Measurements from ENCODE around the gene THOC5.
"Not testable (repeated sequence)": the region's sequence is repeated elsewhere in the genome, so short reads cannot be mapped to it uniquely, and the experiment has no call there.

The THOC5 gene

DNA sequence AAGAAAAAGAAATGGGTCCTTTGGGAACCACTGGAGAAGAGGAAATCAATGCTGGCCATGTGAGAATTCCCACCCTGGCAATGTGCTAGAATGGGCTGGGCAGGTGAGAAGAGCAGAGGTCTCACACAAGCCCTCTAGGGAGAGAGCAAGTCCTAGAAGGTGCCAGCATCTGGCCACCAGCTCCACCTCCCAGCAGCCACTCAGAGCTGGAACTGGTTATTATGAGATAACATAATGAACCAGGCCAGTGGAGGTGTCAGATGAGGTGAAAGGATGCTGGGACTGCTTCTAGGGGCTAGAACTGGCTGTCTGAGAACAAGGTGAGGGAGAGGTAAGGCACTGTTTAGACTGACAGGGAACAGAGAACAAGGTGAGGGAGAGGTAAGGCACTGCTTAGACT is 44.3 kb downstream of the THOC5 start:
- in situ Hi-C loops (cut with HindIII; ENCODE audit: low pct_ligation_motif_present, low sequenced_read_pairs): no loop called here
- Histone ChIP-seq H3K36me3 (replicated peaks) (peaks cover 49% of the 10 kb centered on the region), H3K4me3 (ENCODE audit: low read depth, low read length) (no peak overlapping the region), H3K27ac (no peak overlapping the region), H3K27me3 (replicated peaks) (no peaks in the 10 kb centered on the region)
- DNase-seq: no peak
- TF ChIP-seq, protein P1, sequence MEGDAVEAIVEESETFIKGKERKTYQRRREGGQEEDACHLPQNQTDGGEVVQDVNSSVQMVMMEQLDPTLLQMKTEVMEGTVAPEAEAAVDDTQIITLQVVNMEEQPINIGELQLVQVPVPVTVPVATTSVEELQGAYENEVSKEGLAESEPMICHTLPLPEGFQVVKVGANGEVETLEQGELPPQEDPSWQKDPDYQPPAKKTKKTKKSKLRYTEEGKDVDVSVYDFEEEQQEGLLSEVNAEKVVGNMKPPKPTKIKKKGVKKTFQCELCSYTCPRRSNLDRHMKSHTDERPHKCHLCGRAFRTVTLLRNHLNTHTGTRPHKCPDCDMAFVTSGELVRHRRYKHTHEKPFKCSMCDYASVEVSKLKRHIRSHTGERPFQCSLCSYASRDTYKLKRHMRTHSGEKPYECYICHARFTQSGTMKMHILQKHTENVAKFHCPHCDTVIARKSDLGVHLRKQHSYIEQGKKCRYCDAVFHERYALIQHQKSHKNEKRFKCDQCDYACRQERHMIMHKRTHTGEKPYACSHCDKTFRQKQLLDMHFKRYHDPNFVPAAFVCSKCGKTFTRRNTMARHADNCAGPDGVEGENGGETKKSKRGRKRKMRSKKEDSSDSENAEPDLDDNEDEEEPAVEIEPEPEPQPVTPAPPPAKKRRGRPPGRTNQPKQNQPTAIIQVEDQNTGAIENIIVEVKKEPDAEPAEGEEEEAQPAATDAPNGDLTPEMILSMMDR (IDR thresholded peaks at IDR 0.05; ENCODE audit: low read depth, low read length, missing control alignments): no peak

DNA sequence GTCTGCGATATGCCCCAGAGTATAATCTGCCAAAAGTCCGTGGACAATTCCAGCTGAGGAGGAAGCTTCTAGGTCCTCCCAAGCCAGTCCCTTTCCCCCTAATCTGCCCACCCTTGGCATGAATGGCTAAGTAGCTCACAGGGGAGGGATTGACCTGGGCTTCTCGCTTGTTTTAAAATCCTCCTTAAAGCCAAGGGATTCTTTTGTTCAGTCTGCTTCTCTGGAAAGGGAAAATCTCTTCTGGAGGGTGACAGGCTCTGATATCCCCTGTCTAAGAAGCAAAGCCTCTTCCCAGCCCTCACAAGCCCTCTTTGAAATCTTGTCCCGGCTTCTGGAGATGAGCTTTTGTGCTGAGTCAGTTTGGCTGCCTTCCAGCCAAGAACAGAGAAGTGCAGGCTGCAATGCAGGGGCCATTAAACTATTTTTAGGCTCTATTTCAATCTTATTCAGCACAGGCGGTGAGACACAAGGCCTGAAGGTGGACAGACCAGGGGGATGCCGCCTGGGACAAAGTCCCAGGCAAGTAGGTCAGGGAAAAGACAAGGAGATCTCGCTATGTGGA is 49.7 kb downstream of the THOC5 start:
- H3K27me3 ChIP-seq (replicated peaks): no peaks in the 10 kb centered on the region
- no peak overlapping the region for H3K27ac ChIP-seq
- in situ Hi-C loops (cut with HindIII; ENCODE audit: low pct_ligation_motif_present, low sequenced_read_pairs): no loop called here
- TF ChIP-seq, protein P1 (IDR thresholded peaks at IDR 0.05; ENCODE audit: low read depth, low read length, missing control alignments): no peak
- peak; percentile 67 for DNase-seq
- H3K4me3 ChIP-seq (ENCODE audit: low read depth, low read length): no peak overlapping the region
- H3K36me3 ChIP-seq (replicated peaks): peaks cover 26% of the 10 kb centered on the region

DNA sequence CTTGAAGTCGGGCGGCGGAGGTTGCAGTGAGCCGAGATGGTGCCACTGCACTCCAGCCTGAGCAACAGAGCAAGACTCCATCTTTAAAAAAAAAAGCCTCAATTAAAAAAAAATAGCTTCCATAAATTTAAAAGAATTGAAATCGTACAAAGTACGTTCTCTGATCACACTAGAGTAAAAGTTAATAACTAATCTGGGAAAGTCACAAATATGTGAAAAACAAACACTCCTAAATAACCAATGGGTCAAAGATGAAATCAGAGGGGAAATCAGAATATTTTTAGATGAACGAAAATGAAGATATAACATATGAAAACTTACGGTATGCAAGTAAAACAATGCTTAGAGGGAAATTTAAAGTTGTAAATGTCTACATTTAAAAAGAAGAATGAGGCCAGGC is 53.7 kb downstream of the THOC5 start:
- Histone ChIP-seq H3K27ac (no peak overlapping the region), H3K27me3 (replicated peaks) (no peaks in the 10 kb centered on the region), H3K4me3 (ENCODE audit: low read depth, low read length) (no peak overlapping the region), H3K36me3 (replicated peaks) (no peaks in the 10 kb centered on the region)
- in situ Hi-C loops (cut with HindIII; ENCODE audit: low pct_ligation_motif_present, low sequenced_read_pairs): no loop called here
- TF ChIP-seq, protein P1 (IDR thresholded peaks at IDR 0.05; ENCODE audit: low read depth, low read length, missing control alignments): no peak
- no peak for DNase-seq

DNA sequence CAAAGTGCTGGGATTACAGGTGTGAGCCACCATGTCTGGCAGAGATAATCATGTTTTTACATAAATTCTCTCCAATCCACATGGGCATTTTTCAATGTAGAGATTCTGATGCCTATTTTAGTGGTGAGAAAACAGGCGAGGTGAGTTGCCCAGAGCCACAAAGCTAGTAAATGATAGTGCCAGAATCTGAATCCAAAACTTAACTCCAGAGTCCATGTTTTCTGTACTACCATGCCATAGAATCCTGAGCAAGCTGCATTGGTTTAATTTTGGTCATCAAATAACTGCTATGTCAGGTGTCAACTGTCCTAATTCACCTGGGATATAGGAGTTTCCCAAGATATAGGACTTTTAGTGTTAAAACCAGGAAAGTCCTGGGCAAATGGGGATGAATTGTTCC is 59.9 kb downstream of the THOC5 start:
- H3K27me3 ChIP-seq (replicated peaks): no peaks in the 10 kb centered on the region
- TF ChIP-seq, protein P1 (IDR thresholded peaks at IDR 0.05; ENCODE audit: low read depth, low read length, missing control alignments): no peak
- DNase-seq: no peak
- H3K4me3 ChIP-seq (ENCODE audit: low read depth, low read length): no peak overlapping the region
- H3K36me3 ChIP-seq (replicated peaks): no peaks in the 10 kb centered on the region
- in situ Hi-C loops (cut with HindIII; ENCODE audit: low pct_ligation_motif_present, low sequenced_read_pairs): no loop called here
- H3K27ac ChIP-seq: no peak overlapping the region

DNA sequence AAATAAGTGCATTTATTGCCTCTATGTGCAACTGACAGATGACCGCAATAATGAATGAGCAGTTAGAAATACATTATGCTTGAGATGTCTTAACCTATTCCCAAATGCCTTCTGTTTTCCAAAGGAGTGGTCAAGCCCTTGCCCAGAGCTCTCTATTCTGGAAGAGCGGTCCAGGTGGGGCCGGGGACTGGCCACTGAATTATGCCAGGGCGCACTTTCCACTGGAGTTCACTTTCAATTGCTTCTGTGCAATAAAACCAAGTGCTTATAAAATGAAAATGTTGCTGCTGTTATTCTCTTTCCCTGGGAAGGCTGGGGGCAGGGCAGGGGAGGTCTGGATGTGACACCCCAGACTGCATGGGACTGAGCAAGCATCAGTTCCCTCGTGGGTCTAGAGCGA is 62.5 kb downstream of the THOC5 start:
- no peak for DNase-seq
- H3K27ac ChIP-seq: no peak overlapping the region
- in situ Hi-C loops (cut with HindIII; ENCODE audit: low pct_ligation_motif_present, low sequenced_read_pairs): no loop called here

DNA sequence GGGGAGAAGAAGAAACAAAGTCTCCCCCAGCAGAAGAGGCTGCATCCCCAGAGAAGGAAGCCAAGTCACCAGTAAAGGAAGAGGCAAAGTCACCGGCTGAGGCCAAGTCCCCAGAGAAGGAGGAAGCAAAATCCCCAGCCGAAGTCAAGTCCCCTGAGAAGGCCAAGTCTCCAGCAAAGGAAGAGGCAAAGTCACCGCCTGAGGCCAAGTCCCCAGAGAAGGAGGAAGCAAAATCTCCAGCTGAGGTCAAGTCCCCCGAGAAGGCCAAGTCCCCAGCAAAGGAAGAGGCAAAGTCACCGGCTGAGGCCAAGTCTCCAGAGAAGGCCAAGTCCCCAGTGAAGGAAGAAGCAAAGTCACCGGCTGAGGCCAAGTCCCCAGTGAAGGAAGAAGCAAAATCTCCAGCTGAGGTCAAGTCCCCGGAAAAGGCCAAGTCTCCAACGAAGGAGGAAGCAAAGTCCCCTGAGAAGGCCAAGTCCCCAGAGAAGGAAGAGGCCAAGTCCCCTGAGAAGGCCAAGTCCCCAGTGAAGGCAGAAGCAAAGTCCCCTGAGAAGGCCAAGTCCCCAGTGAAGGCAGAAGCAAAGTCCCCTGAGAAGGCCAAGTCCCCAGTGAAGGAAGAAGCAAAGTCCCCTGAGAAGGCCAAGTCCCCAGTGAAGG is 64.3 kb downstream of the THOC5 start:
- in situ Hi-C loops (cut with HindIII; ENCODE audit: low pct_ligation_motif_present, low sequenced_read_pairs); DNase-seq; H3K36me3 ChIP-seq (replicated peaks); H3K4me3 ChIP-seq (ENCODE audit: low read depth, low read length); H3K27ac ChIP-seq; H3K27me3 ChIP-seq (replicated peaks): not testable (repeated sequence)

More for the DNA sequence above, 62.5 kb downstream of the THOC5 start:
- no peaks in the 10 kb centered on the region for H3K27me3 ChIP-seq (replicated peaks)
- TF ChIP-seq, protein P1 (IDR thresholded peaks at IDR 0.05; ENCODE audit: low read depth, low read length, missing control alignments): no peak
- no peak overlapping the region for H3K4me3 ChIP-seq (ENCODE audit: low read depth, low read length)
- H3K36me3 ChIP-seq (replicated peaks): no peaks in the 10 kb centered on the region
